Transverse colon (tissue), 4 donors: ENCODE data around the gene SLTM. TPM values are rescaled to one million over a fixed set of nuclear protein-coding genes. Genes with fewer than 3 reads are reported as not detected.

Experiments used
- DNase-seq: peaks from one replicate; pipeline ENCODE4 v3.0.0-alpha.2; 2019
- H3K27ac ChIP-seq, 4 donors: fragments of 200-600 bp; sonication (generic); 2 replicates each; pipeline ENCODE4 v1.5.1; 2016 to 2018; ENCODE audit warnings: inconsistent platforms in 4 of 4
- H3K27me3 ChIP-seq: fragments of 200-600 bp; sonication (generic); 2 replicates; pipeline ENCODE4 v1.5.1; 2017; ENCODE audit warnings: inconsistent platforms
- H3K36me3 ChIP-seq, 4 donors: fragments of 200-600 bp; sonication (generic); 2 replicates each; pipeline ENCODE4 v1.5.1; 2017 to 2019; ENCODE audit warnings: inconsistent platforms in 4 of 4
- H3K4me1 ChIP-seq, 4 donors: fragments of 200-600 bp; sonication (generic); 2 replicates each; pipeline ENCODE4 v1.5.1; 2017 to 2020; ENCODE audit warnings: inconsistent platforms in 4 of 4
- H3K4me3 ChIP-seq, 4 donors: fragments of 200-600 bp; sonication (generic); 1 replicate in 1 of 4; 2 replicates in 3 of 4; pipeline versions ENCODE4 v1.5.1 to v1.6.1; 2017 to 2019; ENCODE audit warnings: inconsistent platforms in 4 of 4
- H3K9me3 ChIP-seq, 2 donors: fragments of 200-600 bp; sonication (generic); 2 replicates each; pipeline ENCODE4 v1.5.1; 2017 to 2019; ENCODE audit warnings: inconsistent platforms in 2 of 2
- CTCF ChIP-seq, 5 experiments: fragments of 200-600 bp in 3 of 5; fragments of 450-650 bp in 2 of 5; sonication (generic) in 3 of 5; IDR thresholded peaks; 1 replicate in 2 of 5; 2 replicates in 3 of 5; pipeline ENCODE4 v1.5.1; 2016 to 2017; ENCODE audit warnings: antibody characterized with exemption in 5 of 5, inconsistent platforms in 3 of 5, mild to moderate bottlenecking in 2 of 5, moderate library complexity in 1 of 5
- EP300 ChIP-seq: sonication (generic); formaldehyde crosslinking; IDR thresholded peaks from one replicate; pipeline ENCODE4 v1.6.1; 2017; ENCODE audit warnings: antibody characterized with exemption, low read depth
- POLR2A ChIP-seq: fragments of 450-650 bp; IDR thresholded peaks from one replicate; pipeline ENCODE4 v1.6.1; 2016; ENCODE audit warnings: antibody characterized with exemption, mild to moderate bottlenecking, moderate library complexity
- POLR2AphosphoS5 ChIP-seq, 3 donors: sonication (generic); formaldehyde crosslinking; IDR thresholded peaks; one replicate each; pipeline ENCODE4 v1.6.1; 2016; ENCODE audit warnings: antibody characterized with exemption in 3 of 3
- WGBS, 2 donors: methylation state at CpG; one replicate each; pipeline ENCODE4 v1.1.5; 2018; ENCODE audit warnings: low coverage in 1 of 2; 5-methylcytosine and 5-hydroxymethylcytosine counted together
- in situ Hi-C, 4 donors: fragments of 200-750 bp; cut with MboI; loops; one replicate each; pipeline versions ENCODE4 v1.15.0 to v1.15.1; 2017; ENCODE audit warnings: low sequenced_read_pairs in 3 of 4, low pct_ligation_motif_present in 1 of 4, low pct_unique_long_range_greater_than_20kb in 1 of 4
- intact Hi-C: fragments of 100-400 bp; cut with DNase I; formaldehyde crosslinking; loops from one replicate; pipeline ENCODE4 v1.15.1; 2023; ENCODE audit warnings: low total_unique reads
- total RNA-seq, 4 donors: library from RNA; depleted of rRNA; stranded (reverse); fragments of >200 nt; gene quantifications; one replicate each; pipeline ENCODE4 v1.1.0, GENCODE V29; 2016

Gene SLTM
- total RNA-seq, 4 donors from 2014 or later = 91.9 to 447 (median 143) TPM

GRCh38 chr15:58980351-58980939 lies 47.0 kb upstream of the SLTM start:
- Histone ChIP-seq H3K9me3 (no peaks in the 10 kb centered on the region), H3K4me3 (no peak overlapping the region), H3K27ac (no peak overlapping the region), H3K36me3 (no peaks in the 10 kb centered on the region), H3K4me1 (peaks cover 0 to 28% (median 6%) of the 10 kb centered on the region in 4 donors), H3K27me3 (no peaks in the 10 kb centered on the region)
- WGBS, 2 donors = 9 to 12% methylated on average over 5 of the region's 5 CpGs
- intact Hi-C loops = no loop called here
- in situ Hi-C loops = loop anchor here in 1 of 4 donors (10.0 kb wide), 1 partner anchor 124 kb away; the partner anchor contains the start of gene CCNB2
- no peak for DNase-seq
- TF ChIP-seq CTCF (IDR thresholded peaks at IDR 0.05) (peak; percentile 41 to 54 (median 52)), EP300 (no peak)

DNA sequence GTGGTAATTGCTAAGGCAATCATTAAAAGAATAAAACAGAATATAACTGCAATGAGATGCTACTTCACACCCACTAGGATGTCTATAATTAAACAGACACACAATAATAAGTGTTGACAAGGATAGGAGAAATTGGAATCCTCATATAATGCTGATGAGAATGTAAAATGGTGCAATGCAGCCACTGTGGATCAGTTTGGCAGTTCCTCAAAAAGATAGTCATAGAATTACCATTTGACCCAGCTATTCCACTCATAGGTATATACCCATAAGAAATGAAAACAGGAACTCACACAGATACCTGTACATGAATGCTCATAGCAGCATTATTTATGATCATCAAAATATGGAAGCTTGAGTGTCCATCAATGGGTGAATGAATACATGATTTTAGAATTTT lies 44.4 kb upstream of the SLTM start:
- H3K4me1 ChIP-seq = peaks cover 0 to 31% (median 6%) of the 10 kb centered on the region in 4 donors
- DNase-seq = no peak
- in situ Hi-C loops (loop anchor here (10.0 kb wide), 1 partner anchor 517 kb away; no protein-coding TSS in a partner anchor), intact Hi-C loops (no loop called here)
- no peak overlapping the region for H3K4me3 ChIP-seq
- H3K27ac ChIP-seq = no peak overlapping the region
- no peak for TF ChIP-seq CTCF (IDR thresholded peaks at IDR 0.05)
- no peak for TF ChIP-seq POLR2A
- no peak for TF ChIP-seq EP300
- TF ChIP-seq POLR2AphosphoS5 (IDR thresholded peaks at IDR 0.05) = no peak
- no peaks in the 10 kb centered on the region for H3K9me3 ChIP-seq
- no peaks in the 10 kb centered on the region for H3K27me3 ChIP-seq
- no peaks in the 10 kb centered on the region for H3K36me3 ChIP-seq

- no peaks in the 10 kb centered on the region for H3K9me3 ChIP-seq
- H3K36me3 ChIP-seq = no peaks in the 10 kb centered on the region
- peaks cover 0 to 9% (median 2%) of the 10 kb centered on the region in 4 donors for H3K4me1 ChIP-seq
- no peak for DNase-seq
- 62 to 98% methylated on average over 2 of the region's 2 CpGs for WGBS, 2 donors
- H3K27me3 ChIP-seq = no peaks in the 10 kb centered on the region
- H3K27ac ChIP-seq = no peak overlapping the region
- no peak overlapping the region for H3K4me3 ChIP-seq
- intact Hi-C loops (no loop called here), in situ Hi-C loops (loop anchor here in 1 of 4 donors (25.0 kb wide), 1 partner anchor 670 kb away; no protein-coding TSS in a partner anchor)
- no peak for TF ChIP-seq POLR2AphosphoS5 (IDR thresholded peaks at IDR 0.05)
- no peak for TF ChIP-seq EP300
- no peak for TF ChIP-seq POLR2A
- no peak for TF ChIP-seq CTCF (IDR thresholded peaks at IDR 0.05)
These were observed 34.0 kb upstream of the SLTM start for GRCh38 chr15:58967479-58967878.

DNA sequence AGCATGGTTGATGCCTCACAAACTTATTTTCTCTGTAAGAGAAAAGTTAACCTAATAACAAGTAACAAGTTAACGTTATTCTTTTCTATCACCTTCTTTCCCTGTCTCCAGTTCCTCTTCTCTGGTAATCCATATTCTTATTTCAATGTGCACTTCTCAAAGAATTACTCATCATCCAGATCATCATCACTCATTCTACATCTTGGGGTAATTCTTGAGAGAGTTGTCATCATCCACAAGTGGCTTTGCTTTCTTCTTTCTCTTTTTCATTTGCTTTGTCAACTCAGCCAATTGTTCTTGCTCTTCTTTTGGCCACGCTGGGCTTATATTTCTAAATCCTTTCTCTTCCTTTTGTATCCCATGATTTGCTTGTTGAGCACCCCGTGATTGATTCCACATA lies 33.2 kb upstream of the SLTM start:
- Histone ChIP-seq H3K4me1 (peaks cover 0 to 9% (median 2%) of the 10 kb centered on the region in 4 donors), H3K9me3 (no peaks in the 10 kb centered on the region), H3K4me3 (no peak overlapping the region), H3K36me3 (no peaks in the 10 kb centered on the region), H3K27ac (no peak overlapping the region), H3K27me3 (no peaks in the 10 kb centered on the region)
- intact Hi-C loops (no loop called here), in situ Hi-C loops (loop anchor here in 1 of 4 donors (25.0 kb wide), 1 partner anchor 671 kb away; no protein-coding TSS in a partner anchor)
- no peak for DNase-seq
- WGBS, 2 donors = 79 to 86% methylated on average over 3 of the region's 3 CpGs
- no peak for TF ChIP-seq POLR2A
- no peak for TF ChIP-seq EP300
- no peak for TF ChIP-seq POLR2AphosphoS5 (IDR thresholded peaks at IDR 0.05)
- TF ChIP-seq CTCF (IDR thresholded peaks at IDR 0.05) = no peak
